Endodermal cell (in vitro differentiated cells): Measurements from ENCODE around the gene R3HCC1L. TPM values are rescaled to one million over a fixed set of nuclear protein-coding genes. Genes with fewer than 3 reads are reported as not detected.

ENCODE experiments used
- DNase-seq: peaks from one replicate; pipeline ENCODE4 v3.0.0-alpha.2; 2017
- H3K27ac ChIP-seq: 2 replicates; pipeline ENCODE4 v1.5.1; 2013; ENCODE audit warnings: mild to moderate bottlenecking, low read depth, low read length, moderate library complexity
- H3K27me3 ChIP-seq: 2 replicates; pipeline ENCODE4 v1.6.1; 2013; ENCODE audit warnings: mild to moderate bottlenecking, low read length, moderate library complexity; ENCODE audit not compliant: insufficient read depth, control insufficient read depth, poor library complexity, severe bottlenecking
- H3K36me3 ChIP-seq: 2 replicates; pipeline ENCODE4 v1.7.0; 2013; ENCODE audit warnings: mild to moderate bottlenecking, low read length, moderate library complexity; ENCODE audit not compliant: control insufficient read depth, insufficient read depth
- H3K4me1 ChIP-seq: one replicate; pipeline ENCODE4 v1.7.0; 2013; ENCODE audit warnings: low read length; ENCODE audit not compliant: control insufficient read depth, insufficient read depth
- H3K4me3 ChIP-seq: 2 replicates; pipeline ENCODE4 v1.5.1; 2013; ENCODE audit warnings: mild to moderate bottlenecking, low read length, moderate library complexity
- H3K9ac ChIP-seq: 2 replicates; pipeline ENCODE4 v1.6.1; 2013; ENCODE audit warnings: mild to moderate bottlenecking, low read length, moderate library complexity; ENCODE audit not compliant: poor library complexity, severe bottlenecking; ENCODE audit errors: extremely low read depth
- H3K9me3 ChIP-seq: 2 replicates; pipeline ENCODE4 v1.6.1; 2013; ENCODE audit warnings: mild to moderate bottlenecking, low read length, moderate library complexity; ENCODE audit not compliant: control insufficient read depth
- H3K27ac Mint-ChIP-seq: 2 replicates; pipeline ENCODE4 v1.8.0; 2020; ENCODE audit warnings: mixed read lengths
- H3K27me3 Mint-ChIP-seq: 2 replicates; pipeline ENCODE4 v1.8.0; 2021; ENCODE audit warnings: mild to moderate bottlenecking, mixed read lengths; ENCODE audit not compliant: insufficient read depth
- H3K36me3 Mint-ChIP-seq: 2 replicates; pipeline ENCODE4 v1.8.0; 2020; ENCODE audit warnings: low read depth, mixed read lengths
- H3K4me1 Mint-ChIP-seq: 2 replicates; pipeline ENCODE4 v1.8.0; 2020; ENCODE audit warnings: mixed read lengths
- H3K4me3 Mint-ChIP-seq: 2 replicates; pipeline ENCODE4 v1.8.0; 2020; ENCODE audit warnings: mild to moderate bottlenecking, moderate library complexity, mixed read lengths
- H3K9me3 Mint-ChIP-seq: 2 replicates; pipeline ENCODE4 v1.8.0; 2020; ENCODE audit warnings: mild to moderate bottlenecking, mixed read lengths
- WGBS, 2 experiments: methylation state at CpG; one replicate each; pipeline versions ENCODE4 v1.1.5 to v1.1.7; 2013; ENCODE audit warnings: missing lambda C conversion rate in 2 of 2, mixed read lengths in 1 of 2; ENCODE audit not compliant: insufficient coverage in 1 of 2, insufficient read length in 1 of 2; 5-methylcytosine and 5-hydroxymethylcytosine counted together
- total RNA-seq, 2 donors: library from RNA; stranded (reverse); fragmentation: NEBNext Ultra II Directional in 1 of 2; extraction: Animal tissue kit (Norgen Biotek cat#: 25700) in 1 of 2; gene quantifications; 2 replicates in 1 of 2; 3 replicates in 1 of 2; pipeline ENCODE4 v1.2.1, GENCODE V29; 2021
- TF ChIP-seq, protein P1 (sequence below): fragments of 200-600 bp; sonication (generic); conservative IDR thresholded peaks from 2 replicates; pipeline ENCODE4 v1.5.0; 2021; ENCODE audit warnings: antibody characterized with exemption, mild to moderate bottlenecking

R3HCC1L gene
- total RNA-seq, 2 donors from 2014 or later, result 16.1 to 18.1 TPM

DNA sequence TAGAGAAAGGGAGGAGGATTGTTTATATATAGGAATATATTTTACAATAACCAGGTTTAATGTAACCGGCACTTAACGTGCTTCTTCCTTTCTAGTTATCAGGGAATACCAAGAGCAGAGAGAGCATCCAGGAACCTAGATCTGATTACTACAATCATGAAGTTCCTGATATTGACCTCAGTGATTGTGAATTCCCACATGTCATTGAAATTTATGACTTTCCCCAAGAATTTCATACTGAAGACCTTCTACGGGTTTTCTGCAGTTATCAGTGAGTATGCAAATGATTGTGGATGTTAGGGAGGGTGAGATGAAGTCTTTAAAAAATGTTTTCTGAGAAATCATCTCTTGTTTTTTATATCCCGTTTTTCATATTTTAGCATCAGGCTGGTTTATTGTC is 97.0 kb downstream of the R3HCC1L start:
- H3K36me3 Mint-ChIP-seq, result peaks cover 26% of the 10 kb centered on the region
- peaks cover 14% of the 10 kb centered on the region for H3K9me3 Mint-ChIP-seq
- DNase-seq, result no peak
- H3K27me3 Mint-ChIP-seq, result no peaks in the 10 kb centered on the region
- no peak overlapping the region for H3K4me3 ChIP-seq
- no peaks in the 10 kb centered on the region for H3K4me1 ChIP-seq
- 96 to 98% methylated on average over 3 to 4 of the region's 4 CpGs for WGBS, 2 experiments
- H3K36me3 ChIP-seq, result peaks cover 19% of the 10 kb centered on the region
- no peak overlapping the region for H3K9ac ChIP-seq
- H3K27ac Mint-ChIP-seq, result no peak overlapping the region
- H3K4me1 Mint-ChIP-seq, result no peaks in the 10 kb centered on the region
- H3K9me3 ChIP-seq, result peaks cover 6% of the 10 kb centered on the region
- no peak overlapping the region for H3K27ac ChIP-seq
- H3K4me3 Mint-ChIP-seq, result no peak overlapping the region
- TF ChIP-seq, protein P1, sequence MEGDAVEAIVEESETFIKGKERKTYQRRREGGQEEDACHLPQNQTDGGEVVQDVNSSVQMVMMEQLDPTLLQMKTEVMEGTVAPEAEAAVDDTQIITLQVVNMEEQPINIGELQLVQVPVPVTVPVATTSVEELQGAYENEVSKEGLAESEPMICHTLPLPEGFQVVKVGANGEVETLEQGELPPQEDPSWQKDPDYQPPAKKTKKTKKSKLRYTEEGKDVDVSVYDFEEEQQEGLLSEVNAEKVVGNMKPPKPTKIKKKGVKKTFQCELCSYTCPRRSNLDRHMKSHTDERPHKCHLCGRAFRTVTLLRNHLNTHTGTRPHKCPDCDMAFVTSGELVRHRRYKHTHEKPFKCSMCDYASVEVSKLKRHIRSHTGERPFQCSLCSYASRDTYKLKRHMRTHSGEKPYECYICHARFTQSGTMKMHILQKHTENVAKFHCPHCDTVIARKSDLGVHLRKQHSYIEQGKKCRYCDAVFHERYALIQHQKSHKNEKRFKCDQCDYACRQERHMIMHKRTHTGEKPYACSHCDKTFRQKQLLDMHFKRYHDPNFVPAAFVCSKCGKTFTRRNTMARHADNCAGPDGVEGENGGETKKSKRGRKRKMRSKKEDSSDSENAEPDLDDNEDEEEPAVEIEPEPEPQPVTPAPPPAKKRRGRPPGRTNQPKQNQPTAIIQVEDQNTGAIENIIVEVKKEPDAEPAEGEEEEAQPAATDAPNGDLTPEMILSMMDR, result no peak
- H3K27me3 ChIP-seq, result no peaks in the 10 kb centered on the region

DNA sequence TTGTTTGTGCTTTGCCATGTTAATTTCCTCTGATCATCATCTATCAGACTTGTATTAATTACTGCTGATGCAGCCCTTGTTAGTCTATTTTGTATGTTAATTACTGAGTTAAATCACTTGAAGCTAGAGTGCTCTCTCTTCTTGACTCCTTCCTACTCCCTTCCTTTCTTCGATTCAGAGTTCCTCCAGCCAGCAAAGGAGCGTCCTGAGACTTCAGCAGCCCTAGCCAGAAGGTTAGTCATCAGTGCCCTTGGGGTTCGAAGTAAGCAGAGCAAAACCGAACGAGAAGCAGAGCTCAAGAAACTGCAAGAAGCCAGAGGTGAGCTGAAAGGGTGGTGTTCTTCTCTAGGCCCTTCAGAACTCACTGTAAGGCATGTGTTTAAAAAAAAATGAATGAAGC is 101.4 kb downstream of the R3HCC1L start:
- DNase-seq, result no peak
- no peak overlapping the region for H3K4me3 Mint-ChIP-seq
- no peaks in the 10 kb centered on the region for H3K4me1 Mint-ChIP-seq
- TF ChIP-seq, protein P1, result no peak
- 74 to 89% methylated on average over 4 to 5 of the region's 5 CpGs for WGBS, 2 experiments
- Histone ChIP-seq H3K27me3 (no peaks in the 10 kb centered on the region), H3K4me3 (no peak overlapping the region), H3K27ac (no peak overlapping the region), H3K36me3 (peaks cover 35% of the 10 kb centered on the region), H3K9me3 (no peaks in the 10 kb centered on the region), H3K4me1 (no peaks in the 10 kb centered on the region), H3K9ac (no peak overlapping the region)
- H3K9me3 Mint-ChIP-seq, result no peaks in the 10 kb centered on the region
- H3K36me3 Mint-ChIP-seq, result peaks cover 30% of the 10 kb centered on the region
- H3K27ac Mint-ChIP-seq, result peak overlapping the region; percentile 50
- no peaks in the 10 kb centered on the region for H3K27me3 Mint-ChIP-seq

DNA sequence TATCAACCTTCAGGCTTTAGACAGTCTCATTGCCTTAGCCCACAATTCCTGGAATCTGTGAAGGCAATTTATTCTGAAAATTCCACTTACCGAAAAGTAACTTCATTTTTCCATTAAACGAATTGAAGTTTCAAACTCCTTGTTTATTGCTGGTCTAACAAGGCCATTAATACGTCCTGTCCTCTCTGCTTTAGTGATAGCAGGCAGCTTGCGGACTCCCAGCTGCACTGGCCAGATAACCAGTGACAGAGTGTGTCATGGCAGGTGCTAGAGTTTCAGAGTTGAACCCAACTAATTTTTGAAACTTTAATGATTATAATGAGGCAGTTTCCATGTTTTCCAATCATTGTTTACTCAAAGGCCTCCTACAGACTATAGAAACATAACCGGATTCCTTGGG is 102.4 kb downstream of the R3HCC1L start:
- Histone ChIP-seq H3K36me3 (peaks cover 33% of the 10 kb centered on the region), H3K27me3 (no peaks in the 10 kb centered on the region), H3K9ac (no peak overlapping the region), H3K27ac (no peak overlapping the region), H3K9me3 (no peaks in the 10 kb centered on the region), H3K4me1 (no peaks in the 10 kb centered on the region), H3K4me3 (no peak overlapping the region)
- Mint-ChIP-seq H3K27ac (no peak overlapping the region), H3K36me3 (peaks cover 23% of the 10 kb centered on the region), H3K4me3 (no peak overlapping the region), H3K9me3 (no peaks in the 10 kb centered on the region), H3K27me3 (no peaks in the 10 kb centered on the region), H3K4me1 (no peaks in the 10 kb centered on the region)
- TF ChIP-seq, protein P1, result no peak
- no peak for DNase-seq
- WGBS, 2 experiments, result 94 to 100% methylated on average over 4 to 5 of the region's 5 CpGs
